SK-N-SH treated with all-trans-retinoic acid at 6 μM for 48 hours (cell line): ENCODE measurements around the gene OR13J1.

ENCODE experiments used
- ARNTL ChIP-seq: fragments of 450-650 bp; formaldehyde crosslinking; IDR thresholded peaks from 2 replicates; pipeline ENCODE4 v1.5.0; 2020; ENCODE audit warnings: low read depth, mild to moderate bottlenecking, moderate library complexity, borderline replicate concordance
- ESRRG ChIP-seq: fragments of 250-450 bp; sonication (Bioruptor Pico); IDR thresholded peaks from 2 replicates; pipeline ENCODE4 v1.6.1; 2021; ENCODE audit warnings: mild to moderate bottlenecking
- SNAI2 ChIP-seq: fragments of 250-450 bp; sonication (Bioruptor Pico); IDR thresholded peaks from 2 replicates; pipeline ENCODE4 v1.5.0; 2020; ENCODE audit warnings: mild to moderate bottlenecking, moderate library complexity
- ZFP3 ChIP-seq: fragments of 250-450 bp; sonication (Bioruptor Pico); IDR thresholded peaks from 2 replicates; pipeline ENCODE4 v1.5.0; 2020; ENCODE audit warnings: mild to moderate bottlenecking, moderate library complexity
- ZNF8 ChIP-seq: fragments of 450-650 bp; formaldehyde crosslinking; IDR thresholded peaks from 2 replicates; pipeline ENCODE4 v1.5.0; 2020; ENCODE audit warnings: mild to moderate bottlenecking, moderate library complexity
- TF ChIP-seq, protein P1 (sequence below): fragments of 250-450 bp; sonication (Bioruptor Pico); IDR thresholded peaks from 2 replicates; pipeline ENCODE4 v1.8.0; 2020; ENCODE audit warnings: mild to moderate bottlenecking, moderate library complexity, borderline replicate concordance
- TF ChIP-seq, protein P2 (sequence below): fragments of 250-450 bp; sonication (Bioruptor Pico); IDR thresholded peaks from 2 replicates; pipeline ENCODE4 v1.5.1; 2021; ENCODE audit warnings: mild to moderate bottlenecking, moderate library complexity
- TF ChIP-seq, protein P3 (sequence below): fragments of 250-450 bp; sonication (Bioruptor Pico); IDR thresholded peaks from 2 replicates; pipeline ENCODE4 v1.5.1; 2020; ENCODE audit warnings: low read depth, mild to moderate bottlenecking, moderate library complexity

DNA sequence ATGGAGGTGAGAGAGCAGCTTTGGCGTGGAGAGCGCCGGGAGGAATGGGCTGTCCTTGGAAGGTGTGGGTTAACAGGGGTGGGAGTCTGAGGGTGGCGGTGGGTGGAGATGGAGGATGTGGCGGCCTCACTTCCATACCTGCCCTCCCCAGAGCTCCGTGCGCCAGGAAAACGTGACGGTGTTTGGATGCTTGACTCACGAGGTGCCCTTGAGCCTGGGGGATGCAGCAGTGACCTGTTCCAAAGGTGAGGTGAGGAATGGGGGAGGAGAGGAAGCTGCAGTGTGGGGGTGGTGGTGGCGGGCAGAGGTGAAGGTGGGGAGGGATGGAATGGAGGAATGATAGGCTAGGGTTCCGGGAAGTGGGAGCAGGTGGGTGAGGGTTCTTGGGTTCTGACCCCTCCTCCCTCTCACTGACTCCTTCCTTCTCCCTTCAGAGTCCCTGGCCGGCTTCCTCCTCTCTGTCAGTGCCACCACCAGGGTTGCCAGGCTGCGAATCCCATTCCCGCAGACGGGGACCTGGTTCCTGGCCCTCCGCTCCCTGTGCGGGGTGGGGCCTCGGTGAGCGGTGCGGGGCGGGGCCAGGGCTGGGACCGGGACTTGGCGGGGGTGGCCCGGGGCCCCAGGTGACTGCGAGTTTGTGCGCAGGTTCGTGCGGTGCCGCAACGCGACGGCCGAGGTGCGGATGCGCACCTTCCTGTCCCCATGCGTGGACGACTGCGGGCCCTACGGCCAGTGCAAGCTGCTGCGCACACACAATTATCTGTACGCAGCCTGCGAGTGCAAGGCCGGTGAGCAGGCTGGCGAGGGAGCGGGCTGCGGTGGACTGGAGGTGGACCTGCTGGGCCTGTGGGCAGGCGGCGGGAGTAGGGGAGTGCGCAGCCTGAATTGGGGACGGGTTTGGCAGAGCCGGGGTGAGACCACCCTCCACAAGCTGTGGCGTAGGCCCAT lies 24.1 kb downstream of the OR13J1 start:
- TF ChIP-seq SNAI2 (CRISPR knock-in tag), result no peak
- TF ChIP-seq ARNTL (CRISPR knock-in tag), result no peak
- TF ChIP-seq ZNF8 (CRISPR knock-in tag), result no peak
- TF ChIP-seq, protein P1, sequence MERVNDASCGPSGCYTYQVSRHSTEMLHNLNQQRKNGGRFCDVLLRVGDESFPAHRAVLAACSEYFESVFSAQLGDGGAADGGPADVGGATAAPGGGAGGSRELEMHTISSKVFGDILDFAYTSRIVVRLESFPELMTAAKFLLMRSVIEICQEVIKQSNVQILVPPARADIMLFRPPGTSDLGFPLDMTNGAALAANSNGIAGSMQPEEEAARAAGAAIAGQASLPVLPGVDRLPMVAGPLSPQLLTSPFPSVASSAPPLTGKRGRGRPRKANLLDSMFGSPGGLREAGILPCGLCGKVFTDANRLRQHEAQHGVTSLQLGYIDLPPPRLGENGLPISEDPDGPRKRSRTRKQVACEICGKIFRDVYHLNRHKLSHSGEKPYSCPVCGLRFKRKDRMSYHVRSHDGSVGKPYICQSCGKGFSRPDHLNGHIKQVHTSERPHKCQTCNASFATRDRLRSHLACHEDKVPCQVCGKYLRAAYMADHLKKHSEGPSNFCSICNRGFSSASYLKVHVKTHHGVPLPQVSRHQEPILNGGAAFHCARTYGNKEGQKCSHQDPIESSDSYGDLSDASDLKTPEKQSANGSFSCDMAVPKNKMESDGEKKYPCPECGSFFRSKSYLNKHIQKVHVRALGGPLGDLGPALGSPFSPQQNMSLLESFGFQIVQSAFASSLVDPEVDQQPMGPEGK (CRISPR knock-in tag), result no peak
- TF ChIP-seq ESRRG (CRISPR knock-in tag), result no peak
- no peak for TF ChIP-seq ZFP3 (CRISPR knock-in tag)
- TF ChIP-seq, protein P2, sequence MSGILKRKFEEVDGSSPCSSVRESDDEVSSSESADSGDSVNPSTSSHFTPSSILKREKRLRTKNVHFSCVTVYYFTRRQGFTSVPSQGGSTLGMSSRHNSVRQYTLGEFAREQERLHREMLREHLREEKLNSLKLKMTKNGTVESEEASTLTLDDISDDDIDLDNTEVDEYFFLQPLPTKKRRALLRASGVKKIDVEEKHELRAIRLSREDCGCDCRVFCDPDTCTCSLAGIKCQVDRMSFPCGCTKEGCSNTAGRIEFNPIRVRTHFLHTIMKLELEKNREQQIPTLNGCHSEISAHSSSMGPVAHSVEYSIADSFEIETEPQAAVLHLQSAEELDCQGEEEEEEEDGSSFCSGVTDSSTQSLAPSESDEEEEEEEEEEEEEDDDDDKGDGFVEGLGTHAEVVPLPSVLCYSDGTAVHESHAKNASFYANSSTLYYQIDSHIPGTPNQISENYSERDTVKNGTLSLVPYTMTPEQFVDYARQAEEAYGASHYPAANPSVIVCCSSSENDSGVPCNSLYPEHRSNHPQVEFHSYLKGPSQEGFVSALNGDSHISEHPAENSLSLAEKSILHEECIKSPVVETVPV (CRISPR knock-in tag), result no peak
- TF ChIP-seq, protein P3, sequence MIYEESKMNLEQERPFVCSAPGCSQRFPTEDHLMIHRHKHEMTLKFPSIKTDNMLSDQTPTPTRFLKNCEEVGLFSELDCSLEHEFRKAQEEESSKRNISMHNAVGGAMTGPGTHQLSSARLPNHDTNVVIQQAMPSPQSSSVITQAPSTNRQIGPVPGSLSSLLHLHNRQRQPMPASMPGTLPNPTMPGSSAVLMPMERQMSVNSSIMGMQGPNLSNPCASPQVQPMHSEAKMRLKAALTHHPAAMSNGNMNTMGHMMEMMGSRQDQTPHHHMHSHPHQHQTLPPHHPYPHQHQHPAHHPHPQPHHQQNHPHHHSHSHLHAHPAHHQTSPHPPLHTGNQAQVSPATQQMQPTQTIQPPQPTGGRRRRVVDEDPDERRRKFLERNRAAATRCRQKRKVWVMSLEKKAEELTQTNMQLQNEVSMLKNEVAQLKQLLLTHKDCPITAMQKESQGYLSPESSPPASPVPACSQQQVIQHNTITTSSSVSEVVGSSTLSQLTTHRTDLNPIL (CRISPR knock-in tag), result no peak
